ENCODE data around the gene OAF. TPM values are rescaled to one million over a fixed set of nuclear protein-coding genes. Genes with fewer than 3 reads are reported as not detected.
"Not testable (repeated sequence)": the region's sequence is repeated elsewhere in the genome, so short reads cannot be mapped to it uniquely, and the experiment has no call there.

The OAF gene
- 30.0 TPM for total RNA-seq
- long read RNA-seq, transcript OAF-201 (4 exons, 2,525 nt): major isoform, 229 of 242 reads
- long read RNA-seq, partial matches to known transcripts: 4 of 242 reads
- long read RNA-seq, other reads (novel, unspliced or antisense): 5 of 242 reads

DNA sequence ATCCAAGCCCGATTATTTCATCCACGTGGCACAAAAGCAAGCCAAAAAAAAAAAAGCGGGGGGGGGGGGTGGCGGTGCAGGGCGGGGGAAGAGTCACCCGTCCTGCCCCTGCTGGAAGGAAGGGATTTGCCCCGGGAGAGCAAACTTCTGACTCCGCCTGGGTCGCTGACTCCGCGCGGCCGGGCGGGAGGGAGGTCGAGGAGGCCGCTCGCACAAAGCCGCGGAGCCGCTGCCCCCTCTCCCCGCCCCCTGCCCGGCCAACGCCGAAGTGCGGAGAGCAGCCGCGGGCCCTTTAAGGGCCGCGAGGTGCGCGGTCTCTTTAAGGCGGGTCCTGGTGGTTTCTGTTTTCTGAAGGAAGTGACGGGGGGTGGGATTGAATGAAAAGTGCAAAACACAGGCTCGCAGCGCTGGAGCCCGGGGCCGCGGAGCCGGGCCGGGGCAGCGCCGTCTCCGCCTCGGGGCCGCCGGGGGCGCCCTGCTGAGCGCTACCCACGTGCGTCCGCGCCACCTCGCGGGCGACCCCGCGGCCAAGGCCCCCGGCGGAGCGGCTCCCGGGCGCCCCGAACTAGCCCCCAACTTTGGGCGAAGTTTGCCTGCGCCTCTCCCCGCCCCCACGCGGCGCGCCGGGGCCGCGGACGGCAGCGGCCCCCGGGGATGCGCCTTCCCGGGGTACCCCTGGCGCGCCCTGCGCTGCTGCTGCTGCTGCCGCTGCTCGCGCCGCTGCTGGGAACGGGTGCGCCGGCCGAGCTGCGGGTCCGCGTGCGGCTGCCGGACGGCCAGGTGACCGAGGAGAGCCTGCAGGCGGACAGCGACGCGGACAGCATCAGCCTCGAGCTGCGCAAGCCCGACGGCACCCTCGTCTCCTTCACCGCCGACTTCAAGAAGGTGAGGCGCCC lies at the start of gene OAF:
Gene OAF (plus strand): TSS at position 407 of the 896 bp plus-strand sequence. CDS start 248 bp downstream, at position 655.
- intact Hi-C loops (cut with DNase I): no loop called here
- DNase-seq (peak; percentile 89), ATAC-seq (ENCODE audit: poor library complexity) (peak; percentile 87)

- DNase-seq (no peak), ATAC-seq (ENCODE audit: poor library complexity) (no peak)
- intact Hi-C loops (cut with DNase I): no loop called here
Measured at GRCh38 chr11:120167659-120168058, 43.2 kb upstream of the OAF start.

DNA sequence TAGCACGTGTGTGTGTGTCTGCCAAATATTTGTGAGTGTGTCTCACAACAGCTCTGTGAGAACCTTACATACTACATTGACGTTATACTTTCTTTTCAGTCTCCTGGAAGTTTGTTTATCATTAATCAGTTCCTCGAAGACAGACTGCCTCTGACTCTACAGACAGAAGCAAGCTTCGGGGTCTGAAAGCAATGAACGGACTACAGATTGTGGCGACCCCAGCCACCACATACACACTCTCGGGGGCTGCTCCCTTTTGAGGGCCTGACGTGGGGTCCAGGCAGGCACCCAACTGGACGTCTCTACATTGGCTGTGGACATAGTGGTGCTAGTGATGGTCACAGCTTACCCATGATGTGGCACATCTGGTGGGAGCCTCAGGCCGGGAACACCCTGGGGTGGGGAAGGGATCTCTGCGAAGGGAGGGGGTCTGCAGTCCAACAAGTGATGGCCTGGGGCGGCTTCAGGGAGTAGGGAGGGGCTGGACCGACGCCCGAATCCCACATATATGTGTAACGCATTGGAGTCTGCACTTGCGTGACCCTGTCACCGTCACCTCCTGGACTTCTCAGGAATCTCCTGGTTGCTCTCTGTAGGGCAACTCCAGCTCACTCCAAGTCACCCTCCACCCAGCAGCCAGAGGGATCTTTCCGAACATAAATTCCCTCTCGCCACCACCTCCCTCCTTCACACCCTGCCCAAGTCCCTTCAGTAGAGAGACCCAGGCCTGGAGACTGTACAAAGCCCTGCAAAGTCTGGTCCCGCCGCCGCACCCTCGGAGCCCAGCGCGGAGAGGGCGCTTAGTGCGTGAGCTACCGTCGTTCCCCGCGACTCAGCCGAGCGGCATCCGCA lies 42.5 kb upstream of the OAF start:
- no peak for ATAC-seq (ENCODE audit: poor library complexity)
- peak; percentile 38 for DNase-seq
- intact Hi-C loops (cut with DNase I): no loop called here

GRCh38 chr11:120168960-120169681 lies 41.7 kb upstream of the OAF start:
- DNase-seq (peak; percentile 77), ATAC-seq (ENCODE audit: poor library complexity) (peak; percentile 95)
- intact Hi-C loops (cut with DNase I): no loop called here

- ATAC-seq (ENCODE audit: poor library complexity): no peak
- intact Hi-C loops (cut with DNase I): no loop called here
- DNase-seq: no peak
Measured at GRCh38 chr11:120169981-120170698, 40.7 kb upstream of the OAF start.

- intact Hi-C loops (cut with DNase I): no loop called here
- no peak for ATAC-seq (ENCODE audit: poor library complexity)
- DNase-seq: no peak
Measured at GRCh38 chr11:120170741-120171261, 40.0 kb upstream of the OAF start.

DNA sequence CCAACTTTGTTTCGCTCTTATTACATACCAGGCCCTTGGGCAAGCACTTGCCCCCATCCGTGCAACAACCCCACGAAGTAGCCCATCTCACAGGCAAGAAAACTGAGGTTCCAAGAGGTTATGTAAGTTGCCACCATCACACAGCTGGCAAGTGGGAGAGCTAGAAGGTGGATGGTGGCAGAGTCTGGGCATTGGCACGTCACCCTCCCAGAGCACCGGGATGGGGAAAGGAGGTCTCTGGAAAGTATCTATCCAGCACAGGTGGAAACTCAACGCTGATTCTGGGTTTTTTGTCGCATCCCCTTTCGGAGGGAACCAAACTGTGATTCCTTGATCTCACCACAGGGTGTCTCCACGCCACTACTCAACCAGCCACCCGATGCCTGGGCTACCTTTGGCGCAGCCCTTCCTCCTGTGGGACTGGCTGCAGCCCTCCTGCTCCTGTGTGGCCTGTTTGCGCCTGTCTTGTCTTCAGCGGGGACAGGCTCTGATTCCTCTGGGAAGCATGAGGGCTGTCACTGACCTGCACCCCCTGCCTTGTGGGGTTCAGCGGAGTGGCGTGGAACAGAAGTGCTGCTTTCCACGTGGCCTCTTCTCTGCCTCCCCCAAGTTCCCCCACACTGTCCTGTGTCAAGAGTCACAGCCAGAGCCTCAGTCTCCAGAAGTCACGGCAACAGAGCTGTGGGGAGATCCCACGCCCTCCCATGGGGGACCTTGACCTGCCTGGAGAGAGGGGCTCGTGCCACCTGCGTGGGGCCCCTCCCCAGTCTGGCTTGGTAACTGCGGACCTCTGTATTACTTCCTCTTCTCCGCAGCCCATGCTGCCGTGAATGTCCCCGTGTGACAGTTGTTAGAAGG lies 38.5 kb upstream of the OAF start:
- intact Hi-C loops (cut with DNase I): loop anchor here (2.0 kb wide), 2 partner anchors 57 to 131 kb away; no protein-coding TSS in a partner anchor
- ATAC-seq (ENCODE audit: poor library complexity): peak; percentile 71
- peak; percentile 80 for DNase-seq

GRCh38 chr11:120173019-120173705 lies 37.7 kb upstream of the OAF start:
- DNase-seq: no peak
- ATAC-seq (ENCODE audit: poor library complexity): no peak
- intact Hi-C loops (cut with DNase I): loop anchor here (2.0 kb wide), 2 partner anchors 56 to 130 kb away; no protein-coding TSS in a partner anchor

DNA sequence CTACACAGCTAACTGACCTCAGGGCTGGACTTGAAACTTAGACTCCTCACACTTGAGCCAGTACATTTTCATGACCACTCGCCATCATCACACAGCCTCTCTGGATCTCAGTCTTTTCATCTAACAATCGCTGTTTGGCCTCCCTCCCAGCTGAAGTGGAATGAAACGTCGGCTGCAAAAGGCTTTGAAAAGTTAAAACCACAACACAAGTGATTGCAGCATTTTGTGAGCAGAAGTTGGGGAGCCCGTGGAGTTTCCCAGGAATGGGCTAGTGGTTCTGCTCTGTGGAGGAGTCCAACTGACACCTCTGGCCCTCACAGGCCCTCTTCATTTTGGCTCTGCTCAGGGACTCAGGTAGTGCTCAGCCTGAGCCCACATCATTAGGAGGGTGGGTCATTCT lies 37.0 kb upstream of the OAF start:
- intact Hi-C loops (cut with DNase I): loop anchor here (2.0 kb wide), 2 partner anchors 55 to 129 kb away; no protein-coding TSS in a partner anchor
- ATAC-seq (ENCODE audit: poor library complexity): no peak
- no peak for DNase-seq

GRCh38 chr11:120174866-120175265 lies 36.0 kb upstream of the OAF start:
- intact Hi-C loops (cut with DNase I): no loop called here
- DNase-seq (no peak), ATAC-seq (ENCODE audit: poor library complexity) (no peak)

GRCh38 chr11:120178561-120179056 lies 32.2 kb upstream of the OAF start:
- no peak for ATAC-seq (ENCODE audit: poor library complexity)

DNA sequence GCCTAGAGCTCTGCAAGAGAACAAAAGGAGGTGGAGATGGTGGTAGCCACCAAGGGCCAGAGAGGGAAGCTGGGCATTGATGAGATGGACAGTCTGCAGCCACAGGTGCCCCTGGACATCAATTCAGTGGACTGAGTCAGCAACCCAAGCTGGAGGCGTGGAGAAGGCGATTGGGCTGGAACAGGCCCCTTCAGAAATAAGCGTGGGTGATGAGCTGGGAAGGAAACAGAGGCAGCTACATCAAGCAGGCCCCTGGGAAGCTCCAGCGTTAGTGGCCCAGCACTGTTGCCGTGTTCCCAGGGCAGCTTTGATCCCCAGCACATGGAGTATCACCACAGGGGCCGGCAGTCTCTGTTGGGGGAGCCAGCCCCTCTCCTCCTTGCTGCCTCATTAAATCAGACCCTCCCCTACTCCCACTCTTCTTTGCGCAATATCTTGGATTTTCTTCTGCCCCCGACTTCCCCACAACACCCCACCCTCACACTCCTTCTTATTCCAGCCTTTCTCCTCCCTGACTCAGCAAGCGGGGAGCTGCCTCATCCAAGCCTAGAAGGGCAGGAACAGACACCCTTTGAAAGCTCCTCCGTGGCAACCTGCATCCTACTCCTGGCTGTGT lies 31.7 kb upstream of the OAF start:
- DNase-seq (no peak), ATAC-seq (ENCODE audit: poor library complexity) (peak; percentile 21)
- intact Hi-C loops (cut with DNase I): no loop called here

More at GRCh38 chr11:120178561-120179056, 32.2 kb upstream of the OAF start:
- intact Hi-C loops (cut with DNase I): no loop called here
- no peak for DNase-seq

GRCh38 chr11:120180063-120180462 lies 30.8 kb upstream of the OAF start:
- intact Hi-C loops (cut with DNase I): loop anchor here (5.0 kb wide), 1 partner anchor 37 kb away; no protein-coding TSS in a partner anchor
- DNase-seq; ATAC-seq (ENCODE audit: poor library complexity): not testable (repeated sequence)

GRCh38 chr11:120180551-120181232 lies 30.1 kb upstream of the OAF start:
- DNase-seq: no peak
- no peak for ATAC-seq (ENCODE audit: poor library complexity)
- intact Hi-C loops (cut with DNase I): loop anchor here (5.0 kb wide), 1 partner anchor 37 kb away; no protein-coding TSS in a partner anchor

All from Right ventricle myocardium superior (tissue), 1 donor.